GM12878 (cell line): Measurements from ENCODE around the gene PGAM2. TPM values are rescaled to one million over a fixed set of nuclear protein-coding genes. Genes with fewer than 3 reads are reported as not detected.

ENCODE experiments used
- ATAC-seq: fragments of 200-7000 bp; cut with Tn5 transposase; 3 replicates; pipeline ENCODE4 v1.9.1; 2020; ENCODE audit warnings: mild to moderate bottlenecking, moderate library complexity
- BruUV-seq: library from RNA; stranded (reverse); fragments of 400-500 nt; replicated peaks from 2 replicates; lab custom pipeline; 2021; lab: Mats Ljungman, UMichigan
- CTCF ChIA-PET: fragments of 300-600 bp; sonication (Branson Sonifier 250); formaldehyde crosslinking; extraction: SDS; loops from one replicate; lab custom pipeline; 2021; ENCODE audit warnings: inconsistent platforms; lab: Yijun Ruan, JAX
- POLR2A ChIA-PET: fragments of 350-600 bp; formaldehyde crosslinking; extraction: SDS; loops from one replicate; lab custom pipeline; 2021; ENCODE audit warnings: inconsistent platforms; lab: Charles Lee
- RAD21 ChIA-PET: fragments of 300-600 bp; sonication (Branson Sonifier 250); formaldehyde crosslinking; loops from one replicate; lab custom pipeline; 2023; ENCODE audit warnings: antibody characterized with exemption; ENCODE audit not compliant: unreplicated experiment; lab: Charles Lee
- SMC1A ChIA-PET: fragments of 300-600 bp; sonication (Branson Sonifier 250); formaldehyde crosslinking; loops from one replicate; lab custom pipeline; 2023; ENCODE audit not compliant: unreplicated experiment, uncharacterized antibody; lab: Charles Lee
- DNase-seq: peaks from one replicate; pipeline ENCODE4 v3.0.0-alpha.2; 2011; ENCODE audit warnings: low read depth, low spot score
- FAIRE-seq: peaks from 3 replicates; lab custom pipeline; 2011; peaks lifted over from hg19 to GRCh38; lab: Jason Lieb, UNC
- H2AFZ ChIP-seq: 2 replicates; pipeline ENCODE4 v1.6.0; 2011; ENCODE audit warnings: low read depth, low read length, control low read depth; ENCODE audit not compliant: control insufficient read depth
- H3K27ac ChIP-seq: 2 replicates; pipeline ENCODE4 v1.5.1; 2011; ENCODE audit warnings: control low read depth; ENCODE audit not compliant: control insufficient read depth, insufficient read depth
- H3K27me3 ChIP-seq, 2 experiments: replicated peaks in 1 of 2; 2 replicates each; pipeline versions ENCODE4 v1.6.0 to v1.6.1; 2011; ENCODE audit warnings: low read length in 1 of 2; ENCODE audit not compliant: control insufficient read depth in 2 of 2, insufficient read depth in 2 of 2
- H3K36me3 ChIP-seq, 2 experiments: 2 replicates each; pipeline ENCODE4 v1.5.1; 2011; ENCODE audit warnings: low read length in 1 of 2; ENCODE audit not compliant: control insufficient read depth in 2 of 2, insufficient read depth in 2 of 2
- H3K4me1 ChIP-seq: 2 replicates; pipeline ENCODE4 v1.6.1; 2011; ENCODE audit warnings: mild to moderate bottlenecking, low read length, moderate library complexity, mixed read lengths; ENCODE audit not compliant: control insufficient read depth, insufficient read depth
- H3K4me2 ChIP-seq: 2 replicates; pipeline ENCODE4 v1.6.0; 2011; ENCODE audit warnings: control low read depth; ENCODE audit not compliant: control insufficient read depth, insufficient read depth
- H3K4me3 ChIP-seq: fragments of 200-600 bp; sonication (generic); 2 replicates; pipeline ENCODE4 v1.5.1; 2016
- H3K79me2 ChIP-seq: 2 replicates; pipeline ENCODE4 v1.6.0; 2011; ENCODE audit warnings: low read length; ENCODE audit not compliant: control insufficient read depth, insufficient read depth
- H3K9ac ChIP-seq: 2 replicates; pipeline ENCODE4 v1.8.0; 2011; ENCODE audit warnings: low read length, control low read depth, mixed read lengths; ENCODE audit not compliant: control insufficient read depth, insufficient read depth
- H3K9me3 ChIP-seq: replicated peaks from 3 replicates; pipeline ENCODE4 v1.5.1; 2011; ENCODE audit warnings: mild to moderate bottlenecking, low read length; ENCODE audit not compliant: control insufficient read depth, insufficient read depth
- H4K20me1 ChIP-seq: 2 replicates; pipeline ENCODE4 v1.6.0; 2011; ENCODE audit not compliant: control insufficient read depth, insufficient read depth
- BMI1 ChIP-seq: fragments of 450-650 bp; IDR thresholded peaks from 2 replicates; pipeline ENCODE4 v1.6.1; 2016; ENCODE audit warnings: mild to moderate bottlenecking, moderate library complexity, borderline replicate concordance
- CBFB ChIP-seq: IDR thresholded peaks from 2 replicates; pipeline ENCODE4 v1.6.1; 2016; ENCODE audit warnings: antibody characterized with exemption, low read depth
- CBX3 ChIP-seq: fragments of 200-600 bp; sonication (generic); IDR thresholded peaks from 2 replicates; pipeline ENCODE4 v1.6.1; 2016; ENCODE audit warnings: low read depth, borderline replicate concordance
- CEBPB ChIP-seq, 2 experiments: fragments of 150-350 bp in 1 of 2; IDR thresholded peaks; 2 replicates each; pipeline ENCODE4 v1.6.1; 2012 to 2014; ENCODE audit warnings: low read depth in 2 of 2, low read length in 2 of 2, borderline replicate concordance in 1 of 2, inconsistent platforms in 1 of 2
- CHD1 ChIP-seq: IDR thresholded peaks from 2 replicates; pipeline ENCODE4 v1.6.1; 2012; ENCODE audit warnings: low read depth, low read length, improper control_type of control experiment
- CTCF ChIP-seq, 3 experiments: IDR thresholded peaks in 2 of 3; conservative IDR thresholded peaks in 1 of 3; 2 replicates each; pipeline ENCODE4 v1.5.1; 2011; ENCODE audit warnings: low read depth in 3 of 3, low read length in 3 of 3, mild to moderate bottlenecking in 3 of 3, control low read depth in 2 of 3, moderate library complexity in 2 of 3, inconsistent platforms in 1 of 3, mixed read lengths in 1 of 3; ENCODE audit not compliant: control insufficient read depth in 2 of 3, insufficient read depth in 1 of 3; ENCODE audit errors: extremely low read depth in 1 of 3
- HDGF ChIP-seq: fragments of 450-650 bp; IDR thresholded peaks from 2 replicates; pipeline ENCODE4 v1.6.1; 2016; ENCODE audit warnings: antibody characterized with exemption
- JUNB ChIP-seq: IDR thresholded peaks from 2 replicates; pipeline ENCODE4 v1.6.1; 2016; ENCODE audit warnings: antibody characterized with exemption, mild to moderate bottlenecking
- PAX5 ChIP-seq: IDR thresholded peaks from 2 replicates; pipeline ENCODE4 v1.6.1; 2011; ENCODE audit warnings: low read depth, low read length, borderline replicate concordance
- PAX8 ChIP-seq: fragments of 450-650 bp; IDR thresholded peaks from 2 replicates; pipeline ENCODE4 v1.6.1; 2017; ENCODE audit warnings: mild to moderate bottlenecking, moderate library complexity
- SMAD1 ChIP-seq: fragments of 450-650 bp; IDR thresholded peaks from 2 replicates; pipeline ENCODE4 v1.6.1; 2018; ENCODE audit warnings: mild to moderate bottlenecking, low read depth; ENCODE audit not compliant: partially characterized antibody
- USF2 ChIP-seq: IDR thresholded peaks from 2 replicates; pipeline ENCODE4 v1.6.1; 2011; ENCODE audit warnings: low read depth, low read length, improper control_type of control experiment, borderline replicate concordance
- ZNF274 ChIP-seq: IDR thresholded peaks from one replicate; pipeline ENCODE4 v1.8.0; 2011; ENCODE audit not compliant: insufficient read length, insufficient read depth
- WGBS: methylation state at CpG from one replicate; pipeline ENCODE4 v1.1.6; 2016; ENCODE audit warnings: low lambda C conversion rate; ENCODE audit not compliant: insufficient replicate concordance, insufficient coverage; ENCODE audit errors: missing lambda C conversion rate; 5-methylcytosine and 5-hydroxymethylcytosine counted together
- in situ Hi-C: fragments of 300-500 bp; cut with MboI; formaldehyde crosslinking; loops from 9 replicates; pipeline ENCODE4 v1.14.3; 2018; ENCODE audit warnings: mixed read lengths
- intact Hi-C: fragments of 100-400 bp; cut with micrococcal nuclease; formaldehyde crosslinking; loops from one replicate; pipeline ENCODE4 v1.14.2; 2022; ENCODE audit not compliant: unreplicated experiment
- polyA plus RNA-seq, 11 experiments: library from polyadenylated mRNA; depleted of rRNA in 4 of 11; unstranded in 6 of 11; stranded (reverse) in 5 of 11; fragments of >200 nt; fragmentation: Nextera tagmentation in 4 of 11; fragmentation: Illumina TruSeq in 1 of 11; extraction: Ambion mirVana in 4 of 11; extraction: Trizol in 1 of 11; gene quantifications; 1 replicate in 1 of 11; 2 replicates in 10 of 11; pipeline versions ENCODE4 v1.2.1 to v1.2.3, GENCODE V29; 2011 to 2016; ENCODE audit warnings: inconsistent platforms in 2 of 11, missing spikeins in 2 of 11, low read depth in 1 of 11
- total RNA-seq, 4 experiments: library from RNA; depleted of rRNA in 3 of 4; stranded (reverse); fragments of >200 nt in 3 of 4; fragmentation: Illumina TruSeq in 1 of 4; extraction: Trizol in 1 of 4; gene quantifications; 2 replicates each; pipeline versions ENCODE4 v1.2.1 to v1.2.3, GENCODE V29; 2013 to 2021

PGAM2 gene
- total and polyA plus RNA-seq, 10 of the 15 experiments (the other 5 are each of a cell fraction or from before 2014, with no cell fraction given) = not detected

GRCh38 chr7:44080686-44081265 is 15.4 kb upstream of the PGAM2 start:
- ChIA-PET SMC1A (interaction anchor here (0.9 to 1.7 kb wide), 14 partner anchors 8 to 131 kb away, joined by 3 to 10 read pairs (median 3); partner anchors contain the start of genes DBNL and POLD2), RAD21 (interaction anchor here (0.7 to 1.9 kb wide), 8 partner anchors 44 to 506 kb away, joined by 3 to 10 read pairs (median 4); partner anchors contain the start of gene YKT6), CTCF (interaction anchor here (0.6 to 1.6 kb wide), 6 partner anchors 17 to 718 kb away, joined by 3 to 9 read pairs (median 4); no protein-coding TSS in a partner anchor), POLR2A (interaction anchor here (0.6 to 1.9 kb wide), 13 partner anchors 10 to 952 kb away, joined by 3 to 16 read pairs (median 6); partner anchors contain the start of genes DBNL, DDX56 and YKT6)
- peak overlapping the region; percentile 25 for H3K4me2 ChIP-seq
- ATAC-seq = no peak
- H3K36me3 ChIP-seq = peaks cover 9 to 26% of the 10 kb centered on the region in 2 experiments
- no peak for FAIRE-seq
- 0 out of 2 replicates have a peak overlapping the region, but pooled peaks have one; percentile 12 for H2AFZ ChIP-seq
- H3K9me3 ChIP-seq = no peaks in the 10 kb centered on the region
- no peak for DNase-seq
- no peaks in the 10 kb centered on the region for H4K20me1 ChIP-seq
- intact Hi-C loops (loop anchor here (2.0 kb wide), 1 partner anchor 116 kb away; no protein-coding TSS in a partner anchor), in situ Hi-C loops (no loop called here)
- H3K4me1 ChIP-seq = peaks cover 18% of the 10 kb centered on the region
- H3K4me3 ChIP-seq = peak overlapping the region; percentile 99
- H3K9ac ChIP-seq = peak overlapping the region; percentile 93
- BruUV-seq = no TSS peak
- WGBS = 56% methylated on average over 11 of the region's 11 CpGs
- H3K27me3 ChIP-seq = no peaks in the 10 kb centered on the region
- peaks cover 22% of the 10 kb centered on the region for H3K79me2 ChIP-seq
- H3K27ac ChIP-seq = peak overlapping the region; percentile 93
- no peak for TF ChIP-seq CBFB
- no peak for TF ChIP-seq CHD1
- peak; percentile 47; the same call in 1 of the 2 replicates for TF ChIP-seq HDGF
- TF ChIP-seq, all 136 proteins: peak for 1

GRCh38 chr7:44080118-44080517 is 14.8 kb upstream of the PGAM2 start:
- Histone ChIP-seq H4K20me1 (no peaks in the 10 kb centered on the region), H3K9ac (0 out of 2 replicates have a peak overlapping the region, but pooled peaks have one; percentile 93), H3K27ac (peak overlapping the region; percentile 93; the same call in 1 of the 2 replicates), H3K79me2 (peaks cover 22% of the 10 kb centered on the region), H2AFZ (no peak overlapping the region), H3K36me3 (peaks cover 13 to 28% of the 10 kb centered on the region in 2 experiments), H3K27me3 (no peaks in the 10 kb centered on the region), H3K9me3 (no peaks in the 10 kb centered on the region), H3K4me2 (peak overlapping the region; percentile 25), H3K4me3 (peak overlapping the region; percentile 99; the same call in 1 of the 2 replicates), H3K4me1 (peaks cover 18% of the 10 kb centered on the region)
- ChIA-PET POLR2A (interaction anchor here (1.9 kb wide), 2 partner anchors 35 to 121 kb away, joined by 7 to 16 read pairs; partner anchors contain the start of genes DBNL and YKT6), RAD21 (interaction anchor here (1.8 to 1.9 kb wide), 2 partner anchors 60 to 121 kb away, joined by 6 to 10 read pairs; partner anchors contain the start of gene YKT6), SMC1A (interaction anchor here (1.7 kb wide), 1 partner anchor 43 kb away, joined by 10 read pairs; the partner anchor contains the start of gene POLD2), CTCF (interaction anchor here (1.0 to 1.6 kb wide), 2 partner anchors 116 to 117 kb away, joined by 3 to 6 read pairs; no protein-coding TSS in a partner anchor)
- 100% methylated on average over 5 of the region's 5 CpGs for WGBS
- no peak for FAIRE-seq
- ATAC-seq = no peak
- no TSS peak for BruUV-seq
- intact Hi-C loops (loop anchor here (2.0 kb wide), 1 partner anchor 117 kb away; no protein-coding TSS in a partner anchor), in situ Hi-C loops (no loop called here)
- no peak for DNase-seq
- TF ChIP-seq JUNB (no peak), PAX5 (no peak), USF2 (no peak), SMAD1 (no peak), ZNF274 (no peak), CTCF (IDR thresholded peaks at IDR 0.05 in 2 of 3, conservative IDR thresholded peaks at IDR 0.05 in 1 of 3; ENCODE audit: control insufficient read depth in 2 of 3, extremely low read depth in 1 of 3, insufficient read depth in 1 of 3, low read depth in 3 of 3, low read length in 3 of 3) (no peak), HDGF (no peak), CEBPB (IDR thresholded peaks at IDR 0.05; ENCODE audit: borderline replicate concordance in 1 of 2, low read depth in 2 of 2, low read length in 2 of 2) (no peak), BMI1 (no peak), CBX3 (no peak), PAX8 (no peak)
